NCI-H2029 (cell line): ENCODE data around the gene UBE2G2.

Experiments
- DNase-seq: peaks from one replicate; lab custom pipeline; 2025; lab: John Stamatoyannopoulos, UW

Gene UBE2G2

DNA sequence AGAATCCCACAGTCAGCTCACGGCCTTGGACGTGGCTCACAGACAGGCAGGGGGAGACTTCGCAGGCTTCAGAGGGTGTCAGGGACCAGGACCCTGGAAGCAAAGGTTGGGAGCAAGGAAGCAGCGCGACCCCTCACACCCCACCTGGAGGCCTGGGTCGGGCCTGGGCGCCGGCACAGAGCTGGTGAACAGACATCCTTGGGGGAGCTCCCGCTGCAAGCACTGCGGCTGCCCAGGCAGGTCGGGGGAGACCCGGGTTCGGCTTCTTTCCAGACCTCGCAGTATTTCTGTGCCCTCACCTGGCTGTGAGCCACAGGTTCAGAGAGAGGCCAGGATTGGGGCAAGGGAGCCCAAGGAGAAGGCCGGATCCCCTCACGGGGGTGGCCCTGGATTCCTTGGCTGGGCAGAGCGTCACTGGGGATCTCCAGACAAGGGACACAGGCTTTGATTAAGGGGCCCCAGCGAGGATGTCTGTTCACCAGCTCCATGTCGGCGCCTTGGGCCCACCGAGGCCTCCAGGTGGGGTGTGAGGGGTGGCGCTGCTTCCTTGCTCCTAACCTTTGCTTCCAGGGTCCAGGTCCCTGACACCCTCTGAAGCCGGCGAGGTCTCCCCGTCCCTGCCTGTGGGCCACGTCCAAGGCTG lies 52.4 kb downstream of the UBE2G2 start:
- no peak for DNase-seq

DNA sequence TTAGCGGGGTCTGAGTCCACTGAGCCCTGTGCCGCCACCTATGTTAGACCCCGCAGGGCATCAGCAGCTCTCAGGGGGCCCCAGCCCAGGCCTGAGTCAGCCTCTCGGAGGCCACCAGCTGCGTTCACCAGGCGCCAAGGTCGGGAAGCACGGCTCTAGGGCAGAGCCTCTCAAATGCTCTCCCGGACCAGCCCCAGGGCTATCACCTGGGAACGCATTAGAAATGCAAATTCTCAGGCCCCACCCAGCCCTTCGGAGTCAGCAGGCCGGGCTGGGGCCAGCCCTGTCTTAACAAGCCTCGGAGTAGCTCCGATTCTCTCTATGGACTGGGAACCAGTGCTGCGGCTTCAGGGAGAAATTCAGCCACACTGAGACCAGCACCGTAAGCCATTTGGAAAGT lies 53.0 kb downstream of the UBE2G2 start:
- no peak for DNase-seq

DNA sequence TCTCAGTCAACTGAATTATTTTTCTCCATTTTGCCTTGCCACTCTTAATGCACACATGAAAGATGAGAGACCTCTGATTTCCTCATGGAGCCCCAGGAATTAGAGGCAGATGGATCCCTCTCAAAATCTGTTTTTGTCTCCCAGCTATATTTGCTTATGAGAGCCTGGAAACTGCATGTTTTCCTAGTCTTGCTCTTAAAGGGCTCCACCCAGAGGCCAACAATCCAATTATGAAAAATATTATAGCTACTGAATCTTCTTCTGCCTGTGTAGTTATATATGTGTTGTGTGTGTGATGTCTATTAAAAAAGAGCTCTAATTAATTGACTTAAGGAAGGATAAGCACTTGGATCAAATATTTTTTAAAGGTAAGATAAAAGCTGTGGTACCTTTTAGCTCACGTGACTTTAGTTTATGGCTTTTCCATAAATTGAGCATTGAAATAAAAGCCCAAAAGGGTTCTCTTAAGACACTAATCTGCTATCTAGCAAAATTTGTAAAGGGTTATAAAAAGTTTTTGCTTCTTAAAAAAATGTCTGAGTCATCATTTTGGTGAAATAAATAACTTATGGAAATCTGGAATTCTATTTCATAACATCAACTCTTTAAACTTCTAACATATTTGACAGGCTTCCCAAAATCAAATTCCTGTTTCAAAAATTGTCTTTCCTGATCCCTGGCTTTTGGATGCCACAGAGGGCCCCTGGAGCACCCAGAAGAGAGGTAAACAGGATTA lies 59.0 kb downstream of the UBE2G2 start:
- DNase-seq, result peak; percentile 18

DNA sequence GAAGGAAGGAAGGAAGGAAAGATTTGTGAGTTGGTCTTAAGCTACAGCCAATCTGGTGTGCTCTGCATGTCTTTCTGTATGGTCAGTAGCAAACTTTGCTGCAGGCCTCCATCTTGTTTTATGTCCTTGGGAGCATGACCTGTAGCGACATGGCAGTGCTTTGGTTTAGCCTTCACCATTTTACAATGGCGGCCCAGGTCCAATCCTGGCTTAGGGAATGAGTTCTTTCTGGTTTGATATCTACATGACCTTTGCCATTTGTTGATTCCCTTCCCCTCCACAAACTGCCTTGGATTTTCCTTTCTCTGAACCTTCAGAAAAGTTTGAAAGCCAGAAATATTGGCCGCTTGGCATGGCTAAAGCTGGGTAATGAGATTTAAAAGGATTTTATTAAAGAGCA lies 59.7 kb downstream of the UBE2G2 start:
- DNase-seq, result no peak

DNA sequence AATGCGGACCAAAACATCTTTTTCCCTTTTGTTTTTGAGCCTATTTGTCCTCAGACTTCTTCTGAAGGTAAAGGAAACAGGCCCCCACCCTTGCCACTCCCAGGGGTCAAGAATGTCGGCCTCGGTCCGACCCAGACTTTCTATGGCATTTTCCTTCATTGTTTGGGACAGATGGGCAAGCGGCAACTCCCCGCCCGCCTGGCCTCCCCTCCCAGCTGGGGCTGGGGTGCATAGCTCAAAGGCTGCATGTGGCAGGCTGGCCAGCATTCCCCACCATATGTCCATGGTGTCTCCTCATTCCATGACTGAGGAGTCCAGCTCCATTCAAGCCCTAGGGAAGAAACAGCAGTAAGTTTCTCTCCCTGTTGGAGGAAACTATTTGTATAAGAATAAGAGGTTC lies 60.9 kb downstream of the UBE2G2 start:
- no peak for DNase-seq

DNA sequence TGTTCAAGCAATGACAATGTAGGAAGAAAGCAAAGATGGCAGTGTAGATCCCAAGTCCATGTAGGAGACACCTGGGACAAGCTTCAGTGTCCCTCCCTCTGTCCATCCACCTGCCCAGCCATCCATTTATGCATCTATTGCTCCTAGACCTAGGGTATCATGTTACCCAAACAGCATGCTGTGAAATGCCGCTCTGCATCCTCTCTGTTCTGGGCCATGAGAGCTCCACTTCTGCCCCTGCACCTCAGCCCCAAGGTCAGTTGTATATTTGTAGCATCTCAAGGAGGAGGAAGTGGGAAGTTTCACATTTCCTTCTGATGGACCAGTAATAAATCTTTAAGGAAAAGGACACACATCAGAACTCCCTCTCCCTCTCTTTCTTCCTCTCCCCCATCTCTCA lies 62.3 kb downstream of the UBE2G2 start:
- no peak for DNase-seq

DNA sequence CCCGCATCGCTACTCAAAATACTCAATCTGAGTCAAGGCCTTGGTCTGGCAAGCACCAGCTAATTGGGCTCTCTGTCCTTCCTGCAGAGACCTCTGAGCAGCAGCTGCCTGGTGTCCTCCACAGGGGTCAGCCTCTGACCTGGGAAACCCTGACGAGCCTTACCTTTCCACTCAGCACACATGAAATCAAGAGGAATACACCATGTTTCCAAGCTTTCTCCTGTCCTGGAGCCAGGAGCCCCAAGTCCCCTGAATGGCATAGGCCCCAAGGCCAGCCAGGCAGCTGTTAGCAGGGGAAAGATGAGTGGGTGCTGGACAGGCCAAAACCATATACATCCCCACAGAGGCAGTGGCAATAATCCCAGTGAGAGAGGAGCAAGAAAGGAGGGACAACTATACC lies 63.0 kb downstream of the UBE2G2 start:
- no peak for DNase-seq

DNA sequence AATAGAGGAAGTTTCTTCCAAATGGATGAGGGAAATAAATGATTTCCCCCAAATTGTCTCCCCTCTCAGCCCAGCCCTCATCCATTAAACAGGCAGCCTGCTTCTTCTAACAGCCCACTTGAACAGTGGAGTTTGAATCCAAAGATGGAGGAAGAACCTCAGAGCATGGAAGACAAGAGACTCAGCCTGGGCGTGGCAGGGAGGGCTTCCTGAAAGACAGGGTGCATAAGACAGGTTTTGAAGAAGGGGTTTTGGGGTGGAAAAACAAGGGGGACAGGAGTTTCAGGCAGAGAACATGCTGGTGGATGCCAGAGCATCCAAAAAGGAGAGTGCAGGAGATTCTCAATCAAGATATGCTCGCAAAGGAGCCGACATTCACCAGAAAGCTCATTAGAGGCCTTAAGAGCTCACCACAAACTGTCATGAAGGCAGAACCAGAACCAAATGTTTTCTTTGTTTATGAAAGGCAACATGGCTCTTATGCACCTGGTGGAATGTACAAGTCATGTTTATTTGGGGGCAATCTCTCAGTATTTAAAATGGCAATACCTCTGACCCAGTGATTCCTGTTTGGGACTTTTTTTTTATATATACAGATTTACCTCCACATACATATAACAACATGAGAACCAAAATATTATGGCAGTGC lies 63.8 kb downstream of the UBE2G2 start:
- DNase-seq, result no peak

DNA sequence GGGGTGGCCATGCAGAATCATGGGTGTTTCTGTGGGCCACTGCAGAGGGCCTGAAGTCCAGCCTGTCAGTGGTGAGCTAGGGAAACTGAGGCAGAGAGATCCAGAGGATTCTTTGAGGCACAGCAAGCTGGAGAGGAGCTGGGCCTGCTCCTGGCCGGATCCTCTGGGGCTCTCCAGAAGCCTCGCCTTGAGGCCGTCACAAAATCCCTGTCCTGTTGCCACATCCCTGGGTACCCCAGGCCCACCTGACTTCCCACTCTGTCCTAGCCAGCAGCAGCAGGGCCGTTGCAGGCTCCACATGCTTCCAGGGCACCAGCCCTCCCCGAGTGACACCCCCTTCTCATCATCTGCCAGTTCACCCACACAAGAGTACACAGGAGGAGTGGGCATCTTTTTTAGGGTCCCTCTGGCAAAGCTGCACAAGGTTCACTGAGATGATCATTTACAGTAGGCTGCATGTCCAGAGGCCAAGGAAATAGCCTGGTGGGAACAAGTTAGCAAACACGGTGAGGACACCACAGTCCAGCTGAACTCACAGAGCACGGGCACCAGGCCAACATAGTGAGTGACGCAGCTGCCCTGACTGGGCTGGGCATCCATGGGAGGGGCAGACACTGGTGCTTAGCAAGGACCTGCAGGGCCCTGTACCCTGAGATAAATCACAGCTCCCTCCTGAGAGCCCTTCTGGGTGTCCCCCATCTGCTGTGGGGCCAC lies 65.2 kb downstream of the UBE2G2 start:
- DNase-seq, result peak; percentile 95

DNA sequence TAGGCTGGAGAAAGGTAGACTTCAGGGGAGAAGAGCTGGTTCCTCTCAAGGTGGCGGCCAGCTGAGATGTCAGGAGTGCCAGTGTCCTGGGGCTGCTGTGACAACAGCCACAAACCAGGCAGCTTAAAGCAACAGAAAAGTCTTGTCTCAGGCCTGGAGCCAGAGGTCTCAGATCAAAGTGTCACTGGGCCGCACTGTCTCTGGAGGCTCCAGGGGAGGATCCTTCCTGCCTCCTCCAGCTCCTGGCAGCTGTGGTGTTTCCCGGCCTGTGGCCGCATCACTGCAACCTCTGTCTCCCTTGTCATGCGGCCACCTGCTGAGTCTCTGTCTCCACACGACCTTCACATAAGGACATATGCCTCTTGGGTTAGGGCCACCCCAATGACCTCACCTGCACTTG lies 65.8 kb downstream of the UBE2G2 start:
- DNase-seq, result peak; percentile 69

DNA sequence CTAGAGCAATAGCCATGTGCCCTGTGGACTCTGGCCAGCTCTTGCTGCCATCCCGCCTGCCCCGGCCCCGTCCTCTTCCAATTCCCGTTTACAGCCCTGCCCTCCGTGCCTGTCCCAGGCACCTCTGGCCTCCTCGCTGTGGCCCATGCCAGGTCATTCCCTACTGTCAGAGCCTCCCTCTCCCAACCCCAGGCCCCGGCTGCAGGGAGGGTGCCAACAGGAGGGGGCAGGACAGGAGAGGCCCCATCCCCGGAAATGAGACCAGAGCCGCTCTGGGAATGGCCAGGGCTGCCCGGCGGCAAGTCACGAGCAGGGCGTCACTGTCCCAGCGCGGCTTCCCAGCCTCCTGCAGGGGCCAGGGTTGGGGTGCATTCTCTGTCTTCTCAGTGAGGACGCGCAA lies 66.8 kb downstream of the UBE2G2 start:
- DNase-seq, result no peak

DNA sequence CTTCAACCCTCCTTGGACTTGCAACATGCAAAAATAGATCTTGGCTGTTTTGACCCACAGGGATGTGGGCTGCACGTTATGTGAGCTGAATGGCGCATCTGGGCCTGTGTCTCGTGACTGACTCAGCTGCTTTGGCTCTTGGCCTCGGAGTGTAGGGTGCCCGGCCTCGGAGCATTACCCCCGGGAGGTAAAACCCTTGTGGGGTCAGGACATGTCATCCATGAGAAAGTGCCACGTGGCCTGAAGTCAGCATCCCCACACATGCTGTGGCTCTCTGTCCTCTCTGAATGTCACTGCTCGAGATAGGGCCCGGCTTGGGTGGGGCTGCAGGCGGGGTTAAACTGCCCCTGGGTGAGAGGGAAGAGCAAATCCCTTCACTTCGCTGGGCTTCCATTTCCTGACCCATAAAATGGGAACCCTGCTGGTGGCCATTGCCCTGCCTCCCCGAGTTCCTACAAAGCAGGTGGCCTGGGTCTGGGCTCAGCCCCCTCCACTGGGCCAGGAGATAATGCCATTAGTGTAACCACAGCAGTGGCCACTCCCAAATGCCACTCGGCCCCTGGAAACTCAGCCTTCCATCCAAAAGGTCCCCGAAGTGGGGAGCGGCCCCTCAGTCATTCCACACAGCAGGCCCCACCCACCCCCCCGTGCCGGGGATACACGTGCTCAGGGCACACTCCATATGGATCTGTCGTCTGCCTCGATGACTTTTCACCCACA lies 67.4 kb downstream of the UBE2G2 start:
- no peak for DNase-seq

DNA sequence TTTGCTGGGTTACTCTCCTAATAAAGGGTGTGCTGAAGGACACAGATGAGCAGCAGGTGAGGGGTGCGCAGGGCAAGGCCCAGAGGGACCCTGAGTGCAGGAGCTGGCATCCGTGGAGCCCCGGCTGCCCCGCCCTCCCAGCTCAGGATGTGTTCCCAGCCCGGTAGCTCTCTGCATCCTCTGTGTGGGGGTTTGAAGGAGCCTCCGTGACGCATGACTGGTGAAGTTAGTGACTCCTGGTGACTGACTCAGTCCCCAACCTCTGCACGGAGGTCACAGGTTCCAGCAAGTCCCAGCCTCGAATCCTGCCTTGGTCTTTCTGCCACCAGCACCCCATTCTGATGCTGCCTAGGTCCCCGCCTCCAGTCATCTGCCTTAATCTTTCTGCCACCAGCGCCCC lies 68.7 kb downstream of the UBE2G2 start:
- DNase-seq, result no peak

DNA sequence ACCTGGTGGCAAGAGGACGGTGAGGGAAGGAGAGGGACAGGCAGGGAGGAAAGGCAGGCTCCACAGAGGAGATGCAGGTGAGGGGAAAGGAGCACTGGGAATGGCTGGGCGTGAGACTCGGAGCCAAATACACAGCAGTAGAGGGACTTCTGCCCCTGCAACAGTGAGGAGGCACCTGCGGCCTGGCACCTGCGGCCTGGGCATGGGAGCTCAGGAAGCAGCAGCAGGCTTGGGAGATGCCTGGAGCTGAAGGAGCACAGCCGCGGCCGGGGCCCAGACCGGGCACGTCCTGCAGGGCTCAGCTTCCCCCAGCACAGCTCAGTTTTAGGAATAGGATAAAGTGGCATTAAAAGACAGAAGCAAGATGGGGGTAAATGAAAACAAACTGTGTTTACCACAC lies 69.4 kb downstream of the UBE2G2 start:
- DNase-seq, result no peak

DNA sequence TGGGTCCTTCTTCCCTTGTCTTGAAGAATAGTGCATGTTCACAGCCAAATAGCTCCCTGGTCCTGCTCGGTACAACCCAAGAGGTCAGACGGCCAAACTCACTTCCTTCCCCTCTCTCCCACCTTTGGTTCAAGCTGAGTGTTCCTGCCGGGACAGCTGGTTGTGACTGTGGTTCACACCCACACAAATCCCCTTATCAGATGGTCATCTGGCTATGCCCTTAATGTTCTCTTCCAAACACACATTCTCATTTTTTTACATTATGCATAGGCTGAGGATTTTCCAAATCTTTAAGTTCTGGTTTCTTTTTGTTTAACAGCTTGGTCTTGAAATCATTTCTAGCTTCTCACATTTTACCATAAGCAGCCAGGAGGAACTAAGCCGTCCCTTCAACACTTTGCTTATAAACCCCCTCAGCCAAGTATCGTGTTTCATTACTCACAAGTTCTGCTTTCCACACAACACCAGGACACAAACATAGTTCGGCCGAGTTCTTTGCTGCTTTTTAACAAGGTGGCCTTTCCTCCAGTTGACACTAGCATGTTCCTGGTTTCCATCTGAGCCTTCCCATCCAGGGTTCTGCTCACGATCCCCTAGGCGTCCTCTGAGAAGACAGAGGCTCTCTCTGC lies 70.6 kb downstream of the UBE2G2 start:
- DNase-seq, result no peak

DNA sequence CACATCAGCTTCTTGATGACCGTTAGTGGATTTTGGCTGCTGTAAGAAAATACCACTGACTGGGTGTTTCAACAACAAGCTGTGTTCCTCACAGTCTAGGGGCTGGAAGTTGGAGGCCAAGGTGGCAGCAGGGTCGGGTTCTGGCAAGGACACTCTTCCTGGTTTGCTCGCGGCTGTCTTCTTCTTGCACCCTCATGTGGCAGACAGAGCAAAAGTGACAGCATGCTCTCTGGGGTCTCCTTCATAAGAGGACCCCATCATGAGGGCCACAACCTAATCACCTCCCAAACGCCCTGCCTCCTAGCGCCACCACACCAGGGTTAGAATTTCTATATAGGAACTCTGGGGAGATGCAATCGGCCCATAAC lies 71.6 kb downstream of the UBE2G2 start:
- DNase-seq, result no peak

DNA sequence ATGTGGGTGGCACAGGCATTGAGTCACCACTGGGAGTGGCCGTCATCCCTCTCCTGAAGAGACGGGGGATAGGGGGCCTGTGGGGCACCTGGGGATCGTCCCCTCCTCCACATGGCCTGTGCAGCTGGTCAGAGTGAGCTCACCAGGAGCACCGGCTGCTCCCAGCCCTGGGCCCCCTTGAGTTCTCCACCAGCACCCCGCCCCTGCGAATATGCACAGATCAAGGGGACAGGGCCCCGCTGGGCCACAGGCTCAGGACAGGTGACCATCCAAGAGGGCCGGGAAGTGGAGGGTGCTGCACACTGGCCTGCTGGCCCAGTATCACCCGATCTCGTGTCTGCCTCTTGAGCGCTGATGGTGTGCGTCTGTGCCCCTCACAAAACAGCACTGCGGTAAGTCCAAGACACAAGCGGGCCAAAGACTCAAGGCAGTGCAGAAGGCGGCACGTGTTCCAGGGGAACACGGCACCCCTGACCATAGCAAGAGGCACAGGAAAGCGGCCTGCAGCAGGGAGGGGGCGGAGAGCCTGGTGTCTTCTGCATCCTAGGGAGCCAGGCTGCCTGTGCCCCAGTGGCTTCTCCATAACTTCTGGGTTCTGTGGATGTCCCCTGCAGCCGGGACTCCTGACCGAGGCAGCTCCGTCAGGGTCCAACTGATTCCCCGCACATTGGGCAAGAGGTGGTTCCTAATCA lies 72.1 kb downstream of the UBE2G2 start:
- no peak for DNase-seq

DNA sequence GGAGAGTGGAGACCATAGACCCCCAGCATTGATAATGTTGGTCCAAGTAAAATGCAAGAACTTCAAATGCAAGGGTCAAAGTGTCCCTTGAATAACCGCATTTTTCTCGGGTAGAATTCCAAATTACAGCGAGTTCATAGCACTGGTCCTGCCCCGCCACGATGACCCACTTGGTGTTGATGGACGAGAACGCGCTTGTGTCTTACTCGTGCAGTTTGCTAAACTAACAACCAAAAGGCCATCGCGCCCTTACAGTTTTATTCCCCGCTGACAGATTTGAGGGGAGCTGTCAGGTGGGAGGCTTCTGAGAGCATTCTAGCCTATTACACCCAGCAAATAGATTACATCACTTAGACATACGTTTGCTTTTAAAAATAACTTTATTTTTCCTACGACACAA lies 72.9 kb downstream of the UBE2G2 start:
- no peak for DNase-seq

DNA sequence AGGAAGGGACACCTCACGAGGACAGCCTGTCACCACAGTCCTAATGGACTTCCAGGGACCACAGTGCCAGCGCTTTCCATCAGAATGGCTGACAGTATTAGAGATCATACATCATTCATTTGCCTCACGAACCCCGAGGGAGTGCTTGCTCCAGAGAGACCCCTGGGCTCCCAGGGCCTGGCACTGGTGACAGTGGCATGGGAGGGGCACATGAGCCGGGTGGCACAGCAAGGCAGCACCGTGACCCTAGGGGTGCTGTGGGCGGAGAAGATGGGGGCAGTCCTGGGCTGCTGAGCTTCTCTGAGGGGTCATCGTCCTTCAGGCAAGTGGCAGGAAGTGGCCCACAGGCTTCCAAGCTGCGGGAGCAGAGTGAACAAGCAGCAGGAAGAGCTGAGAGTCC lies 73.9 kb downstream of the UBE2G2 start:
- no peak for DNase-seq

DNA sequence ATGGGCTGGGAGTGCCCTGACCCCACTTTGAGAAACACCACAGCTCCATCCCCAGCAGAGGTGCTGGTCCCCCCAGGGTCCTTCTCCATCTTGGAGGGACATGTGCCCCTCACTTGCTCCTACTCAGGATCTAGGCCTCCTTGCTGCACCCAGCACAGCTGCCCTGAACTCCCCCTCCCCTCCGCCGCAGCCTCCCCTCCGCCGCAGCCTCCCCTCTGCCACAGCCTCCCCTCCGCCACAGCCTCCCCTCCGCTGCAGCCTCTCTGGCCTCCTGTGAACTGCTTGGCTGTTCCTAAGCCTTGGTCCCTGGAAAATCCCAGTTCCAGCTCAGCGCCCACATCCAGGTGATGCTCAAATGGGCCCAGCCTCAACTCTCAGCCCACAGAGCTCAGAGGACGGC lies 74.3 kb downstream of the UBE2G2 start:
- no peak for DNase-seq

DNA sequence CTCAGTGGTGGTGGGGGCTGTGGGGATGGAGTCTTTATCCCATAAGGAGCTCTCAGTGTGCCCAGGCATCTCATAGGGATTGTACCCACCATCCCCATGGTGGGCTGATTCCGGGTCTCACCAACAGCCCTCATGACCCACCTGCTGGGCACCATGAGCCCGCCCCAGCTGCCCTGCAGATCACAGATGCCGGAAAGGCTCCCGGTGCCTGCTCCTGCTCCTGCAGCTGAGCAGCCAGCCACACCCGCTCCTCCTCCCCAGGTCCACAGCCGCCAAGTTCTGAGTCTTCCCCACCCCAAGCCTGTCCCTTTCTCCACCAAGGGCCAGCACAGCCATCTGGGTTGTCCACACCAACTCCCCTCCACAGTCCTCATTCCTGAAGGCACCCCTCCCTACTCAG lies 74.8 kb downstream of the UBE2G2 start:
- no peak for DNase-seq
